Adrenal gland (tissue), 12 donors: ENCODE measurements around the gene PTTG1IP2. TPM values are rescaled to one million over a fixed set of nuclear protein-coding genes. Genes with fewer than 3 reads are reported as not detected.
A peak's percentile ranks its signal among the peaks of the same experiment; 100 is the strongest.

ENCODE experiments used
- DNase-seq, 7 donors: peaks; one replicate each; pipeline ENCODE4 v3.0.0-alpha.2; 2019 to 2020
- H3K27ac ChIP-seq, 5 donors: fragments of 200-600 bp; sonication (generic) in 4 of 5; 1 replicate in 3 of 5; 2 replicates in 2 of 5; pipeline versions ENCODE4 v1.5.1 to v1.8.0; 2016 to 2020; ENCODE audit warnings: mild to moderate bottlenecking in 1 of 5
- H3K27me3 ChIP-seq: fragments of 200-600 bp; 2 replicates; pipeline ENCODE4 v1.8.0; 2021
- H3K36me3 ChIP-seq, 2 donors: fragments of 200-600 bp; replicated peaks in 1 of 2; 1 replicate in 1 of 2; 2 replicates in 1 of 2; pipeline versions ENCODE4 v1.5.1 to v1.8.0; 2018 to 2022
- H3K4me1 ChIP-seq, 2 donors: fragments of 200-600 bp; replicated peaks in 1 of 2; 1 replicate in 1 of 2; 2 replicates in 1 of 2; pipeline versions ENCODE4 v1.5.1 to v1.8.0; 2018 to 2021
- H3K4me3 ChIP-seq, 4 donors: fragments of 200-600 bp; sonication (generic) in 3 of 4; one replicate each; pipeline ENCODE4 v1.5.1; 2016 to 2018
- H3K9me3 ChIP-seq, 3 donors: fragments of 200-600 bp; sonication (generic) in 1 of 3; replicated peaks in 1 of 3; 1 replicate in 2 of 3; 2 replicates in 1 of 3; pipeline versions ENCODE4 v1.5.1 to v1.8.0; 2016 to 2021
- CTCF ChIP-seq, 6 experiments: fragments of 450-650 bp in 4 of 6; fragments of 200-600 bp in 2 of 6; sonication (generic) in 1 of 6; IDR thresholded peaks; 1 replicate in 5 of 6; 2 replicates in 1 of 6; pipeline versions ENCODE4 v1.5.1 to v1.8.0; 2016 to 2021; ENCODE audit warnings: antibody characterized with exemption in 6 of 6, mild to moderate bottlenecking in 2 of 6, moderate library complexity in 1 of 6
- POLR2A ChIP-seq, 2 donors: fragments of 450-650 bp; IDR thresholded peaks; one replicate each; pipeline ENCODE4 v1.6.1; 2017; ENCODE audit warnings: antibody characterized with exemption in 2 of 2, mild to moderate bottlenecking in 2 of 2, moderate library complexity in 1 of 2
- WGBS, 4 donors: extraction: QIAGEN DNeasy Blood & Tissue Kit in 2 of 4; methylation state at CpG; one replicate each; pipeline versions ENCODE4 v1.1.5 to v1.1.7; 2013 to 2017; 5-methylcytosine and 5-hydroxymethylcytosine counted together
- intact Hi-C, 2 donors: fragments of 100-400 bp; cut with DNase I; formaldehyde crosslinking; loops; one replicate each; pipeline versions ENCODE4 v1.14.1 to v1.15.0; 2022 to 2023
- polyA plus RNA-seq, 3 donors: library from polyadenylated mRNA; stranded (reverse); fragments of 200-250 nt in 2 of 3; fragments of 350-450 nt in 1 of 3; fragmentation: Illumina TruSeq in 1 of 3; extraction: RNeasy Lipid Tissue Mini Kit (QIAGEN cat#74804) in 1 of 3; gene quantifications; one replicate each; pipeline ENCODE4 v1.2.3, GENCODE V29; 2013 to 2014
- total RNA-seq, 9 donors: library from RNA; depleted of rRNA in 4 of 9; stranded (reverse); fragments of >200 nt in 4 of 9; fragments of 120-200 nt in 1 of 9; fragmentation: NEBNext Ultra II Directional in 1 of 9; extraction: Animal tissue kit (Norgen Biotek cat#: 25700) in 1 of 9; gene quantifications; one replicate each; pipeline versions ENCODE4 v1.1.0 to v1.2.4, GENCODE V29; 2013 to 2023
- donor health status: healthy with polysubstance abuse.
- donor health status: Bipolar disorder and iron deficiency.
- donor health status: DM: yes; HTN: yes; CAD: no.
- donor health status: DM: no; HTN: no; CAD: no.
- donor health status: DM: no; HTN: no; CAD: no.
- donor health status: DM: yes; HTN: yes; CAD: no.

The PTTG1IP2 gene
- total and polyA plus RNA-seq, 12 donors, result not detected

DNA sequence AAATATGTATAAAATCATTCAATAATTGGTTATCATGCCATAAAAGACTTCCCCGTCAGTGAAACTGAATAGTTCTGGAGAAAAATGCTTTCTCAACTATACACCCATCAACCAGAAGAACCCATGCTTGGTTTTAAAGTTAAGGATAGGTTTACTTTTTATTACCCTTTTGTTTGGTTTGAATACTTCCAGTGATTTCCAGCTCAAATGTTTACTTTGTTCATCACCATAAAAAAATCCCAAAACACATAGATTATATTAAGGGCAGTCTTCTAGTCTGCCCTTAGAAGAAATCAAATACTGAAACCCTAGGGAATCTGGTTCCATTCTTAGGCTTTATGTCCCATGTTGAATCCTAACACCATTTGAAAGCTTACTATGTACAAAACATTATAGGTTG is 49.2 kb downstream of the PTTG1IP2 start:
- Histone ChIP-seq H3K4me1 (no peaks in the 10 kb centered on the region), H3K9me3 (no peaks in the 10 kb centered on the region), H3K27ac (no peak overlapping the region), H3K27me3 (no peaks in the 10 kb centered on the region), H3K4me3 (no peak overlapping the region), H3K36me3 (no peaks in the 10 kb centered on the region)
- DNase-seq, result no peak
- intact Hi-C loops, result no loop called here
- TF ChIP-seq CTCF (IDR thresholded peaks at IDR 0.05), result no peak
- TF ChIP-seq POLR2A (IDR thresholded peaks at IDR 0.05), result no peak
- WGBS, 4 donors, result 75 to 100% (median 87%) methylated on average over 1 of the region's 1 CpG

- 24 to 42% (median 30%) methylated on average over 5 of the region's 5 CpGs for WGBS, 4 donors
- TF ChIP-seq POLR2A (IDR thresholded peaks at IDR 0.05), result no peak
- peak in 2 of 6 experiments; percentile 16 to 23 for TF ChIP-seq CTCF (IDR thresholded peaks at IDR 0.05)
- H3K9me3 ChIP-seq, result no peaks in the 10 kb centered on the region
- no peaks in the 10 kb centered on the region for H3K27me3 ChIP-seq
- no peak overlapping the region for H3K27ac ChIP-seq
- no peaks in the 10 kb centered on the region for H3K4me1 ChIP-seq
- DNase-seq, result no peak
- H3K4me3 ChIP-seq, result no peak overlapping the region
- intact Hi-C loops, result no loop called here
- H3K36me3 ChIP-seq, result no peaks in the 10 kb centered on the region
Measured at GRCh38 chr7:90520484-90520883, 51.0 kb downstream of the PTTG1IP2 start.

GRCh38 chr7:90530263-90530662 is 60.8 kb downstream of the PTTG1IP2 start:
- H3K27me3 ChIP-seq, result no peaks in the 10 kb centered on the region
- H3K4me1 ChIP-seq, result no peaks in the 10 kb centered on the region
- WGBS, 4 donors, result 30 to 86% (median 50%) methylated on average over 1 of the region's 1 CpG
- H3K9me3 ChIP-seq, result no peaks in the 10 kb centered on the region
- TF ChIP-seq POLR2A (IDR thresholded peaks at IDR 0.05) (no peak), CTCF (IDR thresholded peaks at IDR 0.05) (no peak)
- no peak overlapping the region for H3K27ac ChIP-seq
- no peaks in the 10 kb centered on the region for H3K36me3 ChIP-seq
- DNase-seq, result no peak
- no peak overlapping the region for H3K4me3 ChIP-seq
- intact Hi-C loops, result no loop called here

DNA sequence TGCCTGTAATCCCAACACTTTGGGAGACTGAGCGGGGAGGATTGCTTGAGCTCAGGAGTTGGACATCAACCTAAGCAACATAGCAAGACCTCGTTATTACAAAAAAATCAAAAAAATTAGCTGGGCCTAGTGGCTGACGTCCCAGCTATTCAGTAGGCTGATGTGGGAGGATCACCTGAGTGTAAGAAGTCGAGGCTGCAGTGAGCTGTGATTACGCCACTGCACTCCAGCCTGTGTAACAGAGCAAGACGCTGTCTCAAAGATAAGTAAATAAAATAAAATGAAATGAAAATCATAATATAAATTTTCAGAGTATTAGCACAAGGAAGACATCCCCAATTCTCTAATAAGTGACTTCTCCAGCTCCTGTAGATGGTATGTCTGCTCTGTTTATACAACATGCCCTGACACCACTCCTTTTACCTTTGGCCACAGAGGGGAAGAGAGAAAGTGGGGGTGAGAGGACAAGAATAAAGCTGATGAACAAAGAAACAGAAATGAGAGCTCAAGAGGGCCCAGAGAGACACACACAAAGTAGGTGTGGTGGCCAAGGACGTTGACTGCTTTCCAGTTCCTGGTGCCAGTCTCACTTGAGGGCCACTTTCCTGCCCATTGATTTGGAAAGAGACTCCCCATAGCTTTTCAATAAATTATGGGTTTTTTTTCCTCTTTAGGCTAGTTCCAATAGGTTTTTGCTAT is 62.9 kb downstream of the PTTG1IP2 start:
- H3K4me3 ChIP-seq, result no peak overlapping the region
- no peak overlapping the region for H3K27ac ChIP-seq
- no peaks in the 10 kb centered on the region for H3K4me1 ChIP-seq
- H3K9me3 ChIP-seq, result no peaks in the 10 kb centered on the region
- TF ChIP-seq POLR2A (IDR thresholded peaks at IDR 0.05) (no peak), CTCF (IDR thresholded peaks at IDR 0.05) (no peak)
- intact Hi-C loops, result no loop called here
- no peak for DNase-seq
- no peaks in the 10 kb centered on the region for H3K27me3 ChIP-seq
- H3K36me3 ChIP-seq, result no peaks in the 10 kb centered on the region
- 75 to 82% (median 78%) methylated on average over 7 of the region's 7 CpGs for WGBS, 4 donors
